IPS DF 6.9 (cell line): ENCODE data around the gene CKM.
A peak's percentile ranks its signal among the peaks of the same experiment; 100 is the strongest.
"Not testable (repeated sequence)": the region's sequence is repeated elsewhere in the genome, so short reads cannot be mapped to it uniquely, and the experiment has no call there.

ENCODE experiments used
- DNase-seq: peaks from one replicate; pipeline ENCODE4 v3.0.0-alpha.2; 2013; ENCODE audit warnings: low read depth, low spot score
- H3K27ac ChIP-seq: one replicate; pipeline ENCODE4 v1.5.1; 2013; ENCODE audit warnings: low read length, control low read depth
- H3K27me3 ChIP-seq: 2 replicates; pipeline ENCODE4 v1.6.1; 2013; ENCODE audit warnings: mild to moderate bottlenecking, low read length; ENCODE audit not compliant: control insufficient read depth, insufficient read depth
- H3K36me3 ChIP-seq: 2 replicates; pipeline ENCODE4 v1.6.1; 2013; ENCODE audit warnings: low read length; ENCODE audit not compliant: control insufficient read depth, insufficient read depth
- H3K4me1 ChIP-seq: 2 replicates; pipeline ENCODE4 v1.6.1; 2013; ENCODE audit warnings: low read length; ENCODE audit not compliant: control insufficient read depth, insufficient read depth
- H3K4me3 ChIP-seq: 2 replicates; pipeline ENCODE4 v1.5.1; 2013; ENCODE audit warnings: mild to moderate bottlenecking, low read length
- H3K9me3 ChIP-seq: 2 replicates; pipeline ENCODE4 v1.6.1; 2013; ENCODE audit warnings: low read length, inconsistent platforms; ENCODE audit not compliant: control insufficient read depth, insufficient read depth
- WGBS: extraction: QIAGEN DNeasy Blood & Tissue Kit; methylation state at CpG from one replicate; pipeline ENCODE4 v1.1.7; 2013; ENCODE audit warnings: mixed read lengths, missing lambda C conversion rate; ENCODE audit not compliant: insufficient read length, insufficient coverage; 5-methylcytosine and 5-hydroxymethylcytosine counted together

Gene CKM

DNA sequence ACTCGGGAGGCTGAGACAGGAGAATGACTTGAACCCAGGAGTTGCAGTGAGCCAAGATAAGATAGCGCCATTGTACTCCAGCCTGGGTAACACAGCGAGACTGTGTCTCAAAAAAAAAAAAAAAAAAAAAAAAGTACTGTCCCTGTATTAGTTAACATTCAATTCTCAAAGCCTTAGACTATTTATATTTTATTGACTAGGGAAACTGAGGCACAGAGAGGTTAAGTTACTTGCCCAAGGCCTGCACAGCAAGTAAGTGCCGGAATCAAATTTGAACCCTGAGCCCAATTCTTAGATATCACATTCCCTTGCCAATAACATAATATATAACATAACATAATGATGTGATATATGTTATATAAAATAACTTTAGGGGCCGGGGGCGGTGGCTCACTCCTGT, 17.0 kb upstream of the CKM start:
- Histone ChIP-seq H3K36me3 (no peaks in the 10 kb centered on the region), H3K4me3 (no peak overlapping the region), H3K4me1 (no peaks in the 10 kb centered on the region), H3K9me3 (no peaks in the 10 kb centered on the region), H3K27me3 (peaks cover 8% of the 10 kb centered on the region; the same call in 1 of the 2 replicates), H3K27ac (no peak overlapping the region)
- DNase-seq: no peak
- no CpG with 5 or more reads among the region's 6 CpGs for WGBS

DNA sequence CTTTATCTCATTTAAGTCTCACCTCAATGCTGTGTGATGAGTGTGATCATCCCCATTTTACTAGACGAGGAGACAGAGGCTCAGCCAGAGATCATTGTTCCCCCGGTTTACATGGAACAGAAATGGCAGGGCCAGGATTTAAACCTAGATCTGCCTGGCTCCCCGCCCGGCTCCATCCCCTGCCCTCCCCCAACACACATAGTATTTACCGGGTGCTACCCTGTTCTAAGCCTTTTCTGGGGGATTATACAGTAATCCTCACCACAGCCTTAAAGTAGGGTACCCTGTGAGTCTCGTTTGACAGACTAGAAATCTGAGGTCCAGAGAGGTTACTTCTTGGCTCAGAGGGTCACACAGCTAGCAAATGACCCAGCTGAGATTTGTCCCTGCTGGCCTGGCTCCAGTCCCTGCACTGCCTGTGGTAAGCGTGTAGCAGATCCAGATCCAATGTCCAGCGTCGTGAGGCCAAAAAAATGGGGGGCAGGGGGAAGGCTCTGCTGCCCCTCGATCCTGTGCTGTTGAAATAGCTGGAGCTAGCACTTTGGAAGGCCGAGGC, 14.1 kb upstream of the CKM start:
- Histone ChIP-seq H3K9me3 (no peaks in the 10 kb centered on the region), H3K4me1 (no peaks in the 10 kb centered on the region), H3K4me3 (no peak overlapping the region), H3K27ac (no peak overlapping the region), H3K36me3 (no peaks in the 10 kb centered on the region), H3K27me3 (peaks cover 8% of the 10 kb centered on the region; the same call in 1 of the 2 replicates)
- no peak for DNase-seq
- WGBS: no CpG with 5 or more reads among the region's 11 CpGs

DNA sequence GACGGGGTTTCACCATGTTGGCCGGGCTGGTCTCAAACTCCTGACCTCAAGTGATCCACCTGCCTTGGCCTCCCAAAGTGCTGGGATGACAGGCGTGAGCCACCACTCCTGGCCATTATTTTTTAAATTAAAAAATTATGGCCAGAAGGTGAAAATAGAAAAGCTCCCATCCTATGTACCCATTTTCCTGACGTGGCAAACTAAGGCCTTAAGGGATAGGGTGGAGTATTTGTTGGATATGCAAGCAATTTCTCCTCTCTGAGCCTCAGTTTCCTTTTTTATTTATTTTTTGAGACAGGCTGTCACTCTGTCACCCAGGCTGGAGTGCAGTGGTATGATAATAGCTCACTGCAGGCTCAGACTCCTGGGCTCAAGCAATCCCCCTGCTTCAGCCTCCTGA, 12.2 kb upstream of the CKM start:
- H3K4me1 ChIP-seq, H3K36me3 ChIP-seq, DNase-seq, H3K4me3 ChIP-seq, H3K27ac ChIP-seq, H3K9me3 ChIP-seq, H3K27me3 ChIP-seq: not testable (repeated sequence)
- WGBS: no CpG with 5 or more reads among the region's 4 CpGs

DNA sequence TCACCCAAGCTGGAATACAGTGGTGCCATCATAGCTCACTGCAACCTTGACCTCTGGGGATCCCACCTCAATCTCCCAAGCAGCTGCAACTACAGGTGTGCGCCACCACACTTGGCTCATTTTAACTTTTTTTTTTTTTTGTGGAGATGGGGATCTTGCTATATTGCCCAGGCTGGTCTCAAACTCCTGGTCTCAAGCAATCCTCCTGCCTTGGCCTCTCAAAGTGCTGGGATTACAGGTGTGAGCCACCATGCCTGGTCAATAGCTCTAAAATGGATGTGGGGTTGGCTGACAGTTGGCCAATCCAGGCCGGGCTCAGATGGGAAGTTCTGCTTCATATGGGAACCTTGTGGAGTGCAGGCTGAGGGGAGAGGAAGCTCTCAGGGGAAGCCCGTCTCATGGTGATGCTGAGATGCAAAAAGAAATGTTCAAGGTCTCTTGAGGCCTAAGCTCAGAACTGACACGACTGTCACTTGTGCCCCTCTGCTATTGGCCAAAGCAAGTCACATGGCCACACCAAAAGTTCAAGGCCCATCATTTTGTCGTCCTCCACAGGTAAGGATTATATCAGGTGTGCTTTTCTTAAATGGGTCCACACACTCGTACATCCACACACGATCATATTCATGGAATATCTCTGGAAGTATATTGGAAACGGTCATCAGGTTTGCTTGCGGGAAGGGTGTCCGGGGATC, 11.1 kb upstream of the CKM start:
- no CpG with 5 or more reads among the region's 10 CpGs for WGBS

DNA sequence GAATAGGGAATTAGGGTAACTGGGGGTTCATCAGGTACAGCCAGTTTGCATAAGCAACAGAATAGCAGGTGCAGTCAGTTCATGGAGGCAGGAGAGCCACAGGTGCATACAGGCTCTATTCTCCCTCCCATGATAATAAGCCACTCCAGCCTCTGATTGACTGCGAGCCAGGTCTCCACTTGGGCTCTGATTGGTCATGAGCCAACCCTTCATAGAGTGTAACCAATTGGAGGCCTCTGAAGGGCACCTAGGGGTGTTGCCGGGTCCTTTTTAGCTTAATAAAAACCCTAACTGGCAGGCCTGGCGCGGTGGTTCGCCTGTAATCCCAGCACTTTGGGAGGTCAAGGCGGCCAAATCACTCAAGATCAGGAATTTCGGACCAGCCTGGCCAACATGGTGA, 8.7 kb upstream of the CKM start:
- H3K4me3 ChIP-seq: no peak overlapping the region
- no CpG with 5 or more reads among the region's 7 CpGs for WGBS
- H3K36me3 ChIP-seq: no peaks in the 10 kb centered on the region
- no peak for DNase-seq
- H3K9me3 ChIP-seq: no peaks in the 10 kb centered on the region
- H3K27me3 ChIP-seq: no peaks in the 10 kb centered on the region
- H3K27ac ChIP-seq: no peak overlapping the region
- H3K4me1 ChIP-seq: no peaks in the 10 kb centered on the region

More for the DNA sequence above, 11.1 kb upstream of the CKM start:
- H3K36me3 ChIP-seq: no peaks in the 10 kb centered on the region
- H3K27ac ChIP-seq: no peak overlapping the region
- no peaks in the 10 kb centered on the region for H3K9me3 ChIP-seq
- no peaks in the 10 kb centered on the region for H3K27me3 ChIP-seq
- H3K4me3 ChIP-seq: no peak overlapping the region
- DNase-seq: no peak
- H3K4me1 ChIP-seq: no peaks in the 10 kb centered on the region

DNA sequence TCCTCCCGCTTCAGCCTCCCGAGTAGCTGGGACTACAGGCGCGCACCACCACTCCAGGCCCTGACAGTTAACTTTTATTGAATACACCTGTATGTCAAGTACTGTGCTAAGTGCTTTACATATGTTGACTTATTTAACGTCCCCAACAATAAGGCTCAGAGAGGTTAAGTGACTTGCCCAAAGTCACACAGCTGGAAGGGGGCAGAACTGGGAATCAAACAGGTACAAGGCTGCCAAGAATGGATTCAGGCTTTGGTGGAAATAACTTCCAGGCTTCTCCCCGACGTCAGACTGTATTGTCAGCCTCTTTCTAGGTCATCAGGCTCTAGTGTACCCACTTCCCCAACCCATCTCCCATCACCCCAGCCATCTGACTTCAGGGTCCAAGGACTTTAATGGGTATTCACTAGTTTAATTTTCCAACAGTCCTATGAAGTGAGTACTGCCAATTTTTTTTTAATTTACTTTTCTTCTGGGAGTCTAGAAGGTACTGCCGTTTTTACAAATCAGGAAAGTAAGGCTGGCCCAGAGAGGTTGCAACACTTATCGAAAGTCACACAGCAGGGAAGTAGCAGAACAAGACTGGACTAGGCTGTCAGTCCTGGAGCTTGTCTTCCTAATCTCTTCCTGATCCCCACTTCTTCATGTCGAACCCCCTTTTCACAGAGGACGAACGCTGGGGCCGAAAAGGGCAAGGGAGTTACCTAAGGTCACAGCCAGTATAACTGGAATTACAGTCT, 4.9 kb upstream of the CKM start:
- Histone ChIP-seq H3K9me3 (no peaks in the 10 kb centered on the region), H3K36me3 (no peaks in the 10 kb centered on the region), H3K27me3 (no peaks in the 10 kb centered on the region), H3K27ac (no peak overlapping the region), H3K4me3 (no peak overlapping the region), H3K4me1 (peaks cover 8% of the 10 kb centered on the region; the same call in 1 of the 2 replicates)
- DNase-seq: no peak
- WGBS: no CpG with 5 or more reads among the region's 13 CpGs

DNA sequence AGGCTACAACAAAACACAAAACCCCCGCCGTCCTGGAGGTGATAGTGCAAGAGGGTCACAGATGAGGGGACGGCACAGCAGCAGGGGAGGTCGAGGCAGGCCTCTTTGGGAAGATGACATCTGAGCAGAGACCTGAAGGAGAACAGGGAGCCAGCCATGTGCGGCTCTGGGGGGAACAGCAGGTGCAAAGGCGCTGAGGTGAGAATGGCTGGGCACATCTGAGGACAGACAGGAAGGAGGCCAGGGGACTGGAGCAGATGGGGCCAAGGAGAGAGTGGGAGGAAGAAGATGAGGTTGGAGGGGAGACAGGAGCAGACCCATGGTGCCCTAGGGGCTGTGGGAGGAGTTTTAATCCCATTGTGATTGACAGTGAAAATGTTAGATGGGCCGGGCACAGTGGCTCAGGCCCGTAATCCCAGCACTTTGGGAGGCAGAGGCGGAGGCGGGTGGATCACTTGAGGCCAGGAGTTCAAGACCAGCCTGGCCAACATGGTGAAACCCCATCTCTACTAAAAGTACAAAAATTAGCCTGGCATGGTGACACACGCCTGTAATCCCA, 1.8 kb upstream of the CKM start:
- H3K36me3 ChIP-seq: no peaks in the 10 kb centered on the region
- no peak for DNase-seq
- H3K27ac ChIP-seq: no peak overlapping the region
- WGBS: no CpG with 5 or more reads among the region's 11 CpGs
- no peaks in the 10 kb centered on the region for H3K27me3 ChIP-seq
- no peak overlapping the region for H3K4me3 ChIP-seq
- H3K9me3 ChIP-seq: no peaks in the 10 kb centered on the region
- H3K4me1 ChIP-seq: peaks cover 8% of the 10 kb centered on the region; the same call in 1 of the 2 replicates

DNA sequence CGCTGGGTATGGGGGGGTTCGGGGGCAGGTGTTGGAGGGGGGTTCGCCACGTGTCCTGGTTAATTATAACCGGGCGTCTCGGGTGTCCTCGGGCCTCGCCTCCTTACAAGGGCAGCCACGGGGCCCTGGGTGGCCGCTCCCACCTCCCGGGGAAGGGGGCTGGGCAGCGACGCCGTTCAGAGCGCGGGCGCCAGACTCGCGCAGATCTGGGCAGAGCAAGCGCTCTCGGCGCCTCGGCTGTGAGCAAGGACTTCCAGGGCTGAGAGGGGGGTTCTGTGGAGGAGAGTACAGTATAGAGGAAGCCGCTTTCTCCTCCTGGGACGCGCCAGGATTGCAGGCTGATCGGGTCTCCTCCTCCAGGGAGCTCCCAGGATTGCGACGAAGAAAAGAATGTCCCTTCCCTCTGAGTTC, 1.0 kb upstream of the CKM start:
- no peak for DNase-seq
- H3K27me3 ChIP-seq: no peaks in the 10 kb centered on the region
- H3K36me3 ChIP-seq: no peaks in the 10 kb centered on the region
- H3K4me3 ChIP-seq: peak overlapping the region; percentile 24; the same call in 1 of the 2 replicates
- no peak overlapping the region for H3K27ac ChIP-seq
- peaks cover 8% of the 10 kb centered on the region; the same call in 1 of the 2 replicates for H3K4me1 ChIP-seq
- WGBS: no CpG with 5 or more reads among the region's 30 CpGs
- H3K9me3 ChIP-seq: no peaks in the 10 kb centered on the region

DNA sequence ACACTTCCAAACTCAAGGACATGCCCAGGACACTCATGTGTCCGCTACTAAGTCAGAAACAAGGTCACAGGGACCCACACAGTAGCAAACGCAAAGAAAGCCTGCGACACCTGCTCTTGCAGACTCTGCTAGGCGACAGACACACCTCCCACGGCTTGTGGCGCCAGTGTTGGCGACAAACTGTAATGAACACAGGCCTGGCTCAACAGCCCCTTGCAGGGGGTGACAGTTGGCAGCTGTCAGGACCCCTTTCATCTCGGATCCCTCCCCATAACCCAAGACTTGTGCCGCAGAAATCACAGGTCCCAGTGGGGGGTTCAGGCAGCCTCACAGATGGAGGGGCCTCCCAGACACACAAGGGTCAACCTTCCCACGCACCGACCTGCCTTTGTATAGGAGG, 364 bp downstream of the CKM start:
- no peak for DNase-seq
- Histone ChIP-seq H3K27me3 (no peaks in the 10 kb centered on the region), H3K9me3 (no peaks in the 10 kb centered on the region), H3K27ac (no peak overlapping the region), H3K4me3 (no peak overlapping the region), H3K4me1 (peaks cover 8% of the 10 kb centered on the region; the same call in 1 of the 2 replicates), H3K36me3 (no peaks in the 10 kb centered on the region)
- no CpG with 5 or more reads among the region's 11 CpGs for WGBS

DNA sequence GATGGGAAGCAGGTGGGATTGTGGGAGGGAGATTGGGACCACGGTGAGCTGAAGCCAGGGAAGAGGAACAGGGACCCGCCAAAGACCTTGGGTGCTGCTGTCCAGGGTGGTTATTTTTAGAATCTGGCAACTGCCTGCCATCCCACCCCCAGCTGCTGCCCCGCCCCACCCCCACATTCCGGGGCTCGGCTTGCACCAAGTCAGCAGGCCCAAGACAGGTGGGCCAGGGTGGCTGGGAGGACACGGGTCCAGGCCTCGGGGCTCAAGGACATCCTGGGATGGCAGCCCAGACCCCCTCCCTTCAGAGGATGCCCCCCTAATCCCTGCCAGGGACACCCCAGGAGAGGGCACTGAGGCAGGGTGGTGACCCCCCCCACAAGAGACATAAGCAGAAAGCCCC, 827 bp downstream of the CKM start:
- DNase-seq: no peak
- H3K27ac ChIP-seq: no peak overlapping the region
- no peaks in the 10 kb centered on the region for H3K9me3 ChIP-seq
- no peaks in the 10 kb centered on the region for H3K36me3 ChIP-seq
- no peak overlapping the region; the same call in 1 of the 2 replicates for H3K4me3 ChIP-seq
- WGBS: no CpG with 5 or more reads among the region's 7 CpGs
- H3K27me3 ChIP-seq: no peaks in the 10 kb centered on the region
- H3K4me1 ChIP-seq: peaks cover 8% of the 10 kb centered on the region; the same call in 1 of the 2 replicates
